ENCODE measurements around the gene ZDHHC13. TPM values are rescaled to one million over a fixed set of nuclear protein-coding genes. Genes with fewer than 3 reads are reported as not detected.

ZDHHC13 gene
- total and polyA plus RNA-seq, 7 donors: 0.70 to 2.6 (median 1.4) TPM

DNA sequence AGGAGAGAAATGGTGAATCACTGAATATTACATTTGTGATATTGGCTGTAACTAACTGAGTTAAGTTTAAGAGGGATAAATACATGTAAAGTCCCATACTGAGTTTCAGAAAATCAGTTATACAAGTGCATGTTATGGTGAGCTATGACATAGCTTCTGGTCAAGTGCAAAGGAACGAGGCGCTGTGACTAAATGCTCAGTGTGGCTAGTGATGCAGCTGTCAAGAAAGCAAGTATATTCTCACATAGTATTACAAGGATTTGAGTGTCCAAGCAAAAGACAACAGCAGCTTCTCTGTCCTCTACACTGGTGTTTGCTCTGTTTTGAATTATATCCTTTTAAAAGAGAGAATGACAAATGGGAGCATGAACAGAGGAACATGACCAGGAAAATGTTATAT lies 44.7 kb downstream of the ZDHHC13 start:
- DNase-seq (no peak), ATAC-seq (no peak)
- WGBS, 3 donors: 75 to 83% (median 81%) methylated on average over 2 of the region's 2 CpGs
- Histone ChIP-seq H3K36me3 (ENCODE audit: insufficient read depth in 1 of 2, low read depth in 1 of 2) (peaks cover 0 to 17% of the 10 kb centered on the region in 2 donors), H3K4me1 (no peaks in the 10 kb centered on the region), H3K27ac (no peak overlapping the region), H3K9me3 (no peaks in the 10 kb centered on the region), H3K4me3 (no peak overlapping the region), H3K27me3 (ENCODE audit: insufficient read depth in 3 of 3, low read length in 2 of 3) (no peaks in the 10 kb centered on the region)
- intact Hi-C loops (cut with DNase I): loop anchor here (5.0 kb wide), 1 partner anchor 391 kb away; no protein-coding TSS in a partner anchor
- TF ChIP-seq, protein P1, sequence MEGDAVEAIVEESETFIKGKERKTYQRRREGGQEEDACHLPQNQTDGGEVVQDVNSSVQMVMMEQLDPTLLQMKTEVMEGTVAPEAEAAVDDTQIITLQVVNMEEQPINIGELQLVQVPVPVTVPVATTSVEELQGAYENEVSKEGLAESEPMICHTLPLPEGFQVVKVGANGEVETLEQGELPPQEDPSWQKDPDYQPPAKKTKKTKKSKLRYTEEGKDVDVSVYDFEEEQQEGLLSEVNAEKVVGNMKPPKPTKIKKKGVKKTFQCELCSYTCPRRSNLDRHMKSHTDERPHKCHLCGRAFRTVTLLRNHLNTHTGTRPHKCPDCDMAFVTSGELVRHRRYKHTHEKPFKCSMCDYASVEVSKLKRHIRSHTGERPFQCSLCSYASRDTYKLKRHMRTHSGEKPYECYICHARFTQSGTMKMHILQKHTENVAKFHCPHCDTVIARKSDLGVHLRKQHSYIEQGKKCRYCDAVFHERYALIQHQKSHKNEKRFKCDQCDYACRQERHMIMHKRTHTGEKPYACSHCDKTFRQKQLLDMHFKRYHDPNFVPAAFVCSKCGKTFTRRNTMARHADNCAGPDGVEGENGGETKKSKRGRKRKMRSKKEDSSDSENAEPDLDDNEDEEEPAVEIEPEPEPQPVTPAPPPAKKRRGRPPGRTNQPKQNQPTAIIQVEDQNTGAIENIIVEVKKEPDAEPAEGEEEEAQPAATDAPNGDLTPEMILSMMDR (IDR thresholded peaks at IDR 0.05): no peak

DNA sequence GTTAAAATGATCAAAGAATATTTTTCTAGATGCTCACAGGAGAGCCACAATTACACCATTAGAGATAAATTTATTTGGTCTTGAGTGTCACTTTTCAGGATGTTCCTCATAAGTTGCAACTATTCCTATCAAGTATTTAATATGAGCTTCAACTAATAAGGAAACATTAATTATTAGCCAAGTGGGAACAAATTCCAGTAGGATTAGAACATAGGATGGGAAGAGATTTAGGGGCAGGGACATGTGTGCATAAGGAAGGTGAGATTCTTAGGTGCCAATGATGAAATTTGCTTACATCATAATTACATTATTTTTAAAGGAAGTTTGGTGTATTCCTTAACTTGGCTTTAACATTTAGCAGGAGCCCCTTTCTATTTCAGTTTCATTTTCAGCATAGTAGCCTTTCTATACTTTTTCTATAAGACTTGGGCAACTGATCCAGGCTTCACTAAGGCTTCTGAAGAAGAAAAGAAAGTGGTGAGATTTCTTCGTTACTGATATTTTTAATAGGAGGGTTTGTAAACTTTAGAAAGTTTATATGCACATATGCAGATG lies 46.1 kb downstream of the ZDHHC13 start:
- TF ChIP-seq, protein P1 (IDR thresholded peaks at IDR 0.05): no peak
- H3K4me1 ChIP-seq: no peaks in the 10 kb centered on the region
- H3K36me3 ChIP-seq (ENCODE audit: insufficient read depth in 1 of 2, low read depth in 1 of 2): peaks cover 0 to 23% of the 10 kb centered on the region in 2 donors
- no peak overlapping the region for H3K4me3 ChIP-seq
- no peak overlapping the region for H3K27ac ChIP-seq
- H3K9me3 ChIP-seq: no peaks in the 10 kb centered on the region
- no peaks in the 10 kb centered on the region for H3K27me3 ChIP-seq (ENCODE audit: insufficient read depth in 3 of 3, low read length in 2 of 3)
- no peak for ATAC-seq
- intact Hi-C loops (cut with DNase I): loop anchor here (5.0 kb wide), 1 partner anchor 389 kb away; no protein-coding TSS in a partner anchor
- WGBS, 3 donors: 95 to 100% (median 97%) methylated on average over 1 of the region's 1 CpG
- no peak for DNase-seq

DNA sequence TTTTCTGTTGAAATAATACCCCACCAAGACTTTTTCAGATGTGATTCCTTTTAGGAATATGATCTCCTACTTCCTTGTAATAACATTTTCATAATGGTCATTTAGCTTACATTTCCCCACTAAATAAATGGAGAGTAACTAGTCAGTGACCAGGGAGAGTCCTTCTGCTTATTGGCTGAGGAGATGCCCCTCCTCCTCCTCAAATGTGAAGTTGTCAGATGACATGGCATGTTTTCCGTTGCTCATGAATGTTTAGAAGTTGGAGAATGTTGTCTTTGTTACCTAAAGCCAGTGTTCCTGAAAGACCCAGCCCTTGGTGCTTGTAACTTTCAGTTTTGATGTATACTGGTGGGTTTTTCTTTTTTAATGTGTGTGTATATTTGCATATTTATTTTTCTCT lies 46.6 kb downstream of the ZDHHC13 start:
- H3K36me3 ChIP-seq (ENCODE audit: insufficient read depth in 1 of 2, low read depth in 1 of 2): peaks cover 0 to 23% of the 10 kb centered on the region in 2 donors
- TF ChIP-seq, protein P1 (IDR thresholded peaks at IDR 0.05): no peak
- H3K27me3 ChIP-seq (ENCODE audit: insufficient read depth in 3 of 3, low read length in 2 of 3): no peaks in the 10 kb centered on the region
- ATAC-seq: no peak
- no peaks in the 10 kb centered on the region for H3K4me1 ChIP-seq
- no peaks in the 10 kb centered on the region for H3K9me3 ChIP-seq
- no peak overlapping the region for H3K4me3 ChIP-seq
- intact Hi-C loops (cut with DNase I): loop anchor here (5.0 kb wide), 1 partner anchor 389 kb away; no protein-coding TSS in a partner anchor
- DNase-seq: no peak
- whole genome bisulfite sequencing, 3 donors: 54 to 81% (median 67%) methylated on average over 1 of the region's 1 CpG
- H3K27ac ChIP-seq: no peak overlapping the region

DNA sequence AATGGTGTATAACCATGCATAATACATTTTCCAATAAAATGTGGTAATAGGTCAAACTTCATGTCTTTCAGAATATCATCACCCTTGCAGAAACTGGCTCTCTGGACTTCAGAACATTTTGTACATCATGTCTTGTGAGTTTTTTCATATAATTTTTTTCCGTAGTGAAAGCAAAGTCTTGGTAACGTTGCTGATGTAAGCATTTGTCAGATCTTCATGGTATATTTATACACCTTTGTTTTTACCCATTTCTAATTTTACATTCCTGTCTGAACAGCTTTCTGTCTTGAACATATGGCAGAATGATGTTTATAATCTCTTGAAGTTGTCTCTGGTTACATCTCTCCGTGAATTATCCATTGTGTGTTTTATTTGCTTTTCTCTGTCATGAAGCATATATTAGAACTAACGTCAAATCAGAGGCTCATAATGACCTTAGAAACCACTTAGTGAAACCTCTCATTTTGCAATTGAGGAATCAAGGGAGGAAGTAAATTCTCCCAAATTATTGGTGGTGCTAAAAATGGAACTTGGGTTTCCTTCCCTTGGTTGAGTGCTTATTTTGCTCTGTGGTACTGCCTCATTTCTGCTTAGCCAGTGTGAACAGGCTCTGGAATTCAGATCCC lies 47.4 kb downstream of the ZDHHC13 start:
- Histone ChIP-seq H3K9me3 (no peaks in the 10 kb centered on the region), H3K27me3 (ENCODE audit: insufficient read depth in 3 of 3, low read length in 2 of 3) (no peaks in the 10 kb centered on the region), H3K27ac (no peak overlapping the region), H3K36me3 (ENCODE audit: insufficient read depth in 1 of 2, low read depth in 1 of 2) (peaks cover 0 to 23% of the 10 kb centered on the region in 2 donors), H3K4me1 (no peaks in the 10 kb centered on the region), H3K4me3 (no peak overlapping the region)
- TF ChIP-seq, protein P1 (IDR thresholded peaks at IDR 0.05): no peak
- no peak for DNase-seq
- WGBS, 3 donors: 78 to 83% (median 81%) methylated on average over 4 of the region's 4 CpGs
- ATAC-seq: no peak
- intact Hi-C loops (cut with DNase I): loop anchor here (5.0 kb wide), 1 partner anchor 388 kb away; no protein-coding TSS in a partner anchor
